BE2C (cell line): ENCODE measurements around the gene SCN8A.

Experiments
- DNase-seq: peaks from one replicate; pipeline ENCODE4 v3.0.0-alpha.2; 2020
- H3K27me3 ChIP-seq: fragments of 250-450 bp; sonication (Bioruptor Pico); 2 replicates; pipeline ENCODE4 v1.5.1; 2020; ENCODE audit warnings: mild to moderate bottlenecking
- H3K36me3 ChIP-seq: fragments of 250-450 bp; sonication (Bioruptor Pico); 2 replicates; pipeline ENCODE4 v1.5.1; 2020; ENCODE audit warnings: mild to moderate bottlenecking
- H3K4me1 ChIP-seq: fragments of 250-450 bp; sonication (Bioruptor Pico); 2 replicates; pipeline ENCODE4 v1.5.1; 2020
- H3K4me3 ChIP-seq: 2 replicates; pipeline ENCODE4 v1.5.1; 2011; ENCODE audit warnings: low read depth, low read length
- H3K9me3 ChIP-seq: fragments of 250-450 bp; sonication (Bioruptor Pico); 2 replicates; pipeline ENCODE4 v1.5.1; 2020
- CTCF ChIP-seq: IDR thresholded peaks from 2 replicates; pipeline ENCODE4 v1.5.1; 2012; ENCODE audit warnings: mild to moderate bottlenecking, low read depth, low read length

SCN8A gene

GRCh38 chr12:51620448-51620847 lies 29.4 kb downstream of the SCN8A start:
- DNase-seq = no peak
- Histone ChIP-seq H3K36me3 (no peaks in the 10 kb centered on the region; the same call in 1 of the 2 replicates), H3K9me3 (no peaks in the 10 kb centered on the region), H3K27me3 (no peaks in the 10 kb centered on the region), H3K4me3 (no peak overlapping the region), H3K4me1 (no peaks in the 10 kb centered on the region)
- no peak for TF ChIP-seq CTCF

- no peaks in the 10 kb centered on the region for H3K27me3 ChIP-seq
- H3K4me3 ChIP-seq = no peak overlapping the region
- no peaks in the 10 kb centered on the region for H3K4me1 ChIP-seq
- DNase-seq = no peak
- H3K9me3 ChIP-seq = no peaks in the 10 kb centered on the region
- TF ChIP-seq CTCF = no peak
- no peaks in the 10 kb centered on the region; the same call in 1 of the 2 replicates for H3K36me3 ChIP-seq
Observed at GRCh38 chr12:51621156-51621922, 30.3 kb downstream of the SCN8A start.

- Histone ChIP-seq H3K36me3 (no peaks in the 10 kb centered on the region; the same call in 1 of the 2 replicates), H3K4me1 (no peaks in the 10 kb centered on the region), H3K27me3 (no peaks in the 10 kb centered on the region), H3K4me3 (no peak overlapping the region), H3K9me3 (no peaks in the 10 kb centered on the region)
- DNase-seq = no peak
- no peak for TF ChIP-seq CTCF
Observed at GRCh38 chr12:51622564-51622963, 31.5 kb downstream of the SCN8A start.

- no peaks in the 10 kb centered on the region; the same call in 1 of the 2 replicates for H3K36me3 ChIP-seq
- no peak for DNase-seq
- no peaks in the 10 kb centered on the region for H3K9me3 ChIP-seq
- no peaks in the 10 kb centered on the region for H3K4me1 ChIP-seq
- H3K4me3 ChIP-seq = no peak overlapping the region
- H3K27me3 ChIP-seq = no peaks in the 10 kb centered on the region
- TF ChIP-seq CTCF = no peak
Observed at GRCh38 chr12:51625370-51625769, 34.3 kb downstream of the SCN8A start.

GRCh38 chr12:51626115-51626514 lies 35.1 kb downstream of the SCN8A start:
- TF ChIP-seq CTCF = no peak
- Histone ChIP-seq H3K9me3 (no peaks in the 10 kb centered on the region), H3K4me3 (no peak overlapping the region), H3K4me1 (no peaks in the 10 kb centered on the region), H3K27me3 (no peaks in the 10 kb centered on the region), H3K36me3 (no peaks in the 10 kb centered on the region; the same call in 1 of the 2 replicates)
- DNase-seq = no peak

- H3K27me3 ChIP-seq = no peaks in the 10 kb centered on the region
- no peak for DNase-seq
- H3K9me3 ChIP-seq = no peaks in the 10 kb centered on the region
- TF ChIP-seq CTCF = no peak
- H3K4me3 ChIP-seq = no peak overlapping the region
- no peaks in the 10 kb centered on the region for H3K4me1 ChIP-seq
- H3K36me3 ChIP-seq = no peaks in the 10 kb centered on the region
Observed at GRCh38 chr12:51626629-51627028, 35.6 kb downstream of the SCN8A start.
